Measurements from ENCODE around the gene BAZ2B. TPM values are rescaled to one million over a fixed set of nuclear protein-coding genes. Genes with fewer than 3 reads are reported as not detected.

Gene BAZ2B
- total and polyA plus RNA-seq, 2 experiments from 2014 or later, result 51.7 to 62.9 TPM

- no peaks in the 10 kb centered on the region for H3K9me2 ChIP-seq (ENCODE audit: insufficient read depth)
- no peaks in the 10 kb centered on the region for H3K79me2 ChIP-seq (replicated peaks; ENCODE audit: insufficient read depth)
- no peak overlapping the region for H3K27ac ChIP-seq (ENCODE audit: low read depth)
- H3K27me3 Mint-ChIP-seq (ENCODE audit: insufficient read depth, low read depth, poor library complexity), result no peaks in the 10 kb centered on the region
- H3K27ac Mint-ChIP-seq, result no peak overlapping the region
- H3K9me3 Mint-ChIP-seq, result no peaks in the 10 kb centered on the region
- TF ChIP-seq NANOG (IDR thresholded peaks at IDR 0.05; ENCODE audit: borderline replicate concordance) (no peak), JUNB (IDR thresholded peaks at IDR 0.05; ENCODE audit: unreplicated experiment) (no peak), STAT1 (IDR thresholded peaks at IDR 0.05; ENCODE audit: unreplicated experiment) (no peak), EZH2 (IDR thresholded peaks at IDR 0.05; ENCODE audit: low read depth, unreplicated experiment) (no peak), CREB1 (CRISPR knock-in tag; IDR thresholded peaks at IDR 0.05; ENCODE audit: low read depth) (no peak), EZH2phosphoT487 (IDR thresholded peaks at IDR 0.05; ENCODE audit: unreplicated experiment) (no peak), CTCF (conservative IDR thresholded peaks at IDR 0.05; ENCODE audit: low read depth in 2 of 2) (no peak), POLR2AphosphoS5 (IDR thresholded peaks at IDR 0.05; ENCODE audit: low read depth) (no peak), ZNF462 (CRISPR knock-in tag; IDR thresholded peaks at IDR 0.05) (no peak), ZNF114 (CRISPR knock-in tag; IDR thresholded peaks at IDR 0.05) (no peak), ZNF331 (CRISPR knock-in tag; IDR thresholded peaks at IDR 0.05; ENCODE audit: low read depth) (no peak)
- TF ChIP-seq, protein P1, sequence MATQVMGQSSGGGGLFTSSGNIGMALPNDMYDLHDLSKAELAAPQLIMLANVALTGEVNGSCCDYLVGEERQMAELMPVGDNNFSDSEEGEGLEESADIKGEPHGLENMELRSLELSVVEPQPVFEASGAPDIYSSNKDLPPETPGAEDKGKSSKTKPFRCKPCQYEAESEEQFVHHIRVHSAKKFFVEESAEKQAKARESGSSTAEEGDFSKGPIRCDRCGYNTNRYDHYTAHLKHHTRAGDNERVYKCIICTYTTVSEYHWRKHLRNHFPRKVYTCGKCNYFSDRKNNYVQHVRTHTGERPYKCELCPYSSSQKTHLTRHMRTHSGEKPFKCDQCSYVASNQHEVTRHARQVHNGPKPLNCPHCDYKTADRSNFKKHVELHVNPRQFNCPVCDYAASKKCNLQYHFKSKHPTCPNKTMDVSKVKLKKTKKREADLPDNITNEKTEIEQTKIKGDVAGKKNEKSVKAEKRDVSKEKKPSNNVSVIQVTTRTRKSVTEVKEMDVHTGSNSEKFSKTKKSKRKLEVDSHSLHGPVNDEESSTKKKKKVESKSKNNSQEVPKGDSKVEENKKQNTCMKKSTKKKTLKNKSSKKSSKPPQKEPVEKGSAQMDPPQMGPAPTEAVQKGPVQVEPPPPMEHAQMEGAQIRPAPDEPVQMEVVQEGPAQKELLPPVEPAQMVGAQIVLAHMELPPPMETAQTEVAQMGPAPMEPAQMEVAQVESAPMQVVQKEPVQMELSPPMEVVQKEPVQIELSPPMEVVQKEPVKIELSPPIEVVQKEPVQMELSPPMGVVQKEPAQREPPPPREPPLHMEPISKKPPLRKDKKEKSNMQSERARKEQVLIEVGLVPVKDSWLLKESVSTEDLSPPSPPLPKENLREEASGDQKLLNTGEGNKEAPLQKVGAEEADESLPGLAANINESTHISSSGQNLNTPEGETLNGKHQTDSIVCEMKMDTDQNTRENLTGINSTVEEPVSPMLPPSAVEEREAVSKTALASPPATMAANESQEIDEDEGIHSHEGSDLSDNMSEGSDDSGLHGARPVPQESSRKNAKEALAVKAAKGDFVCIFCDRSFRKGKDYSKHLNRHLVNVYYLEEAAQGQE (IDR thresholded peaks at IDR 0.05; ENCODE audit: unreplicated experiment), result no peak
- TF ChIP-seq, protein P2, sequence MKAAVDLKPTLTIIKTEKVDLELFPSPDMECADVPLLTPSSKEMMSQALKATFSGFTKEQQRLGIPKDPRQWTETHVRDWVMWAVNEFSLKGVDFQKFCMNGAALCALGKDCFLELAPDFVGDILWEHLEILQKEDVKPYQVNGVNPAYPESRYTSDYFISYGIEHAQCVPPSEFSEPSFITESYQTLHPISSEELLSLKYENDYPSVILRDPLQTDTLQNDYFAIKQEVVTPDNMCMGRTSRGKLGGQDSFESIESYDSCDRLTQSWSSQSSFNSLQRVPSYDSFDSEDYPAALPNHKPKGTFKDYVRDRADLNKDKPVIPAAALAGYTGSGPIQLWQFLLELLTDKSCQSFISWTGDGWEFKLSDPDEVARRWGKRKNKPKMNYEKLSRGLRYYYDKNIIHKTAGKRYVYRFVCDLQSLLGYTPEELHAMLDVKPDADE (IDR thresholded peaks at IDR 0.05), result no peak
- H3K36me3 ChIP-seq (ENCODE audit: insufficient read depth), result no peaks in the 10 kb centered on the region
- no peak overlapping the region for H2AFZ ChIP-seq
- no peak overlapping the region for H3K4me2 ChIP-seq
- no peaks in the 10 kb centered on the region for H3K27me3 ChIP-seq (ENCODE audit: insufficient read depth)
- H4K20me1 ChIP-seq (replicated peaks; ENCODE audit: insufficient read depth), result no peaks in the 10 kb centered on the region; the same call in 1 of the 2 replicates
- no peak overlapping the region for H3K4me3 Mint-ChIP-seq
- no peaks in the 10 kb centered on the region for H3F3A ChIP-seq (replicated peaks; ENCODE audit: low read depth)
- no peak for DNase-seq (ENCODE audit: low spot score)
- no peak overlapping the region for H3K4me3 ChIP-seq
- H3K4me1 ChIP-seq (ENCODE audit: insufficient read depth), result no peaks in the 10 kb centered on the region
- peaks cover 8% of the 10 kb centered on the region; the same call in 2 of the 3 replicates for H3K4me1 Mint-ChIP-seq
- ATAC-seq, result no peak
- H3K36me3 Mint-ChIP-seq (ENCODE audit: low read depth), result no peaks in the 10 kb centered on the region
Observed at GRCh38 chr2:159454185-159454584, 162.2 kb downstream of the BAZ2B start.

All from GM23338 (cell line).